ENCODE measurements around the gene EPAS1. TPM values are rescaled to one million over a fixed set of nuclear protein-coding genes. Genes with fewer than 3 reads are reported as not detected.

The EPAS1 gene
- total RNA-seq, 1 donor from 2014 or later = 19.4 TPM

GRCh38 chr2:46381871-46382270, 84.7 kb downstream of the EPAS1 start:
- Mint-ChIP-seq H3K9me3 (no peaks in the 10 kb centered on the region), H3K27me3 (no peaks in the 10 kb centered on the region), H3K4me3 (no peak overlapping the region), H3K36me3 (ENCODE audit: low read depth) (peaks cover 1% of the 10 kb centered on the region), H3K27ac (no peak overlapping the region), H3K4me1 (peaks cover 1% of the 10 kb centered on the region)
- no peak for DNase-seq
- intact Hi-C loops (cut with micrococcal nuclease) = no loop called here

DNA sequence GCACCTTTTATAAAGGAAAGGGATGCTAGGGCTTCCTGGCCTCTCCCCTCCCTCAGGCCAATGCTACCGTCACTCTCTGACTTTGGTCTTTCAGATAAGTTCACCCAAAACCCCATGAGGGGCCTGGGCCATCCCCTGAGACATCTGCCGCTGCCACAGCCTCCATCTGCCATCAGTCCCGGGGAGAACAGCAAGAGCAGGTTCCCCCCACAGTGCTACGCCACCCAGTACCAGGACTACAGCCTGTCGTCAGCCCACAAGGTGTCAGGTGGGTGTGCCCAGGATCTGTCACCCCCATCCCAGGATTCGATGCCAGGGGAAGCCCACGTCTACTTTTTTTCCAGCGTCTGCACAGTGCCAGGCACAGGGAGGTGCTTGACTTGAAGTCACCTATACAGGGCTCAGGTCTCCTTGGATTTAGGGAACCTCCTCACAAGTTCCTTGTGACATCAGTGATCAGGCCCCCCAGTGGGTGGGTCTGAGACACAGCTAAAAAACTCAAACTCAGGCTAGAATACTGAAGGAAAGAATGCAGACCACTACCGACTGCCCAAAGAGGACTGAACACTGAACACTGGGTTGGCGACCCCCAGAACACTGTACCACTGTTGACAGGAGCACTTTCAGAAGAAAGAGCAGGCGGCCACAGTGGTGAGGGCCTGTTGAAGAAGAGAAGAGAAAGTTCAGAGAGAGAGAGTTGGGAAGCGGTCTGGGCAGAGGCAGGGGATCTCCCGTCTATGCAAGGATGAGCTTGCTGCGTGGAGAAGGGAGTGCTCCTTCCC, 85.3 kb downstream of the EPAS1 start:
- H3K27me3 Mint-ChIP-seq = no peaks in the 10 kb centered on the region
- H3K27ac Mint-ChIP-seq = peak overlapping the region; percentile 69
- peaks cover 1% of the 10 kb centered on the region for H3K36me3 Mint-ChIP-seq (ENCODE audit: low read depth)
- DNase-seq = no peak
- intact Hi-C loops (cut with micrococcal nuclease) = no loop called here
- no peak overlapping the region for H3K4me3 Mint-ChIP-seq
- peaks cover 7% of the 10 kb centered on the region for H3K4me1 Mint-ChIP-seq
- no peaks in the 10 kb centered on the region for H3K9me3 Mint-ChIP-seq

DNA sequence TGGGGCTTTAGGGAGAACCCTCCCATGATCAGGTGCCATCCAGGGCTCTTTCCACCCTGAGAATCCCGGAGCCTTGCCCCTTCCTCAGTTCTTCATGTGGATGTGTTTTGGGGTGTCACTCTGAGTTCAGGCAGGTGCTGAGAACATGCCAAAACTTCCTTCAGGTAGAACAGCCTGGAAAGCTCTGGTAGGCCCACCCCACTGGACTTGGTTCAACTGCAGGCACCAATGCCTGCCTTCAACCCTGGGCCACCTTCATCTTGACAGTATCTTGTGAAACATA, 85.8 kb downstream of the EPAS1 start:
- no peak overlapping the region for H3K4me3 Mint-ChIP-seq
- intact Hi-C loops (cut with micrococcal nuclease) = no loop called here
- H3K27me3 Mint-ChIP-seq = no peaks in the 10 kb centered on the region
- peaks cover 9% of the 10 kb centered on the region for H3K4me1 Mint-ChIP-seq
- H3K36me3 Mint-ChIP-seq (ENCODE audit: low read depth) = peaks cover 1% of the 10 kb centered on the region
- H3K27ac Mint-ChIP-seq = no peak overlapping the region
- H3K9me3 Mint-ChIP-seq = no peaks in the 10 kb centered on the region
- DNase-seq = no peak

DNA sequence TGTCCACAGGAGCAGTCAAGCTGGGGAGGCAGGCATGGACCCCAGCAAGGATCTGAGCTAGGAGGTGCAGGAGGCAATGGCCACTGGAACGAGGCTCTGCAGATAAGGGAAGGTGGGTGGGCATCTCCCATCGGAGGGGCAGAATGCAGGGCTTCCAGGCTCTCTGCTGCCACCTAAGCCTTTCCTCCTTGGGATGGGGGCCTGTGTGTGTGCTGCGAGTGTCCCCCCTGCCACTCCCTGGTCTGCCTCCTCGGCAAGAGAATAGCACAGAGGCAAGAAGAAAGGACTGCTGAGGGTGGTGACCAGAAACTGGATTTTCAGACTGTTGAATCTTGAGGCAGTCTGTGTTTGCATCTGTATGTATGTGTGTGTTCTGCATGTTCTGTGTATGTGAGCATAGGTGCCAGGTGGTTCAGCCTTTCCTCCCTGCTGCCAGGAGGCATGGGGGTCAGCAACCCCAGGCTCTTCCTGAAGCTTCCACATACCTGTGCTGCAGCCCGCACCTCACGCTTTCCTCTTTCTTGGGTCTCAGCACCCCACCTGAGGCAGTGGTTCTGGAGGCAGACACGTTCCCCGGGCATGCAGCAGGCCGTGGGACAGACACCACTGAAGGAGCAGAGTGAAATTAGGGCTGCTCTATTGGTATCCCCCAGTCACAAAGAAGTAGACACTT, 86.7 kb downstream of the EPAS1 start:
- Mint-ChIP-seq H3K9me3 (no peaks in the 10 kb centered on the region), H3K27me3 (no peaks in the 10 kb centered on the region), H3K36me3 (ENCODE audit: low read depth) (peaks cover 1% of the 10 kb centered on the region), H3K4me3 (no peak overlapping the region), H3K4me1 (peaks cover 9% of the 10 kb centered on the region), H3K27ac (no peak overlapping the region)
- intact Hi-C loops (cut with micrococcal nuclease) = no loop called here
- DNase-seq = no peak

DNA sequence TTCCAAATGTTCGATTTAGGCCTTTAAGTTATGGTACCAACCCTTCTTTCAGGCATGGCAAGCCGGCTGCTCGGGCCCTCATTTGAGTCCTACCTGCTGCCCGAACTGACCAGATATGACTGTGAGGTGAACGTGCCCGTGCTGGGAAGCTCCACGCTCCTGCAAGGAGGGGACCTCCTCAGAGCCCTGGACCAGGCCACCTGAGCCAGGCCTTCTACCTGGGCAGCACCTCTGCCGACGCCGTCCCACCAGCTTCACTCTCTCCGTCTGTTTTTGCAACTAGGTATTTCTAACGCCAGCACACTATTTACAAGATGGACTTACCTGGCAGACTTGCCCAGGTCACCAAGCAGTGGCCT, 87.2 kb downstream of the EPAS1 start:
- intact Hi-C loops (cut with micrococcal nuclease) = no loop called here
- DNase-seq = no peak
- peaks cover 1% of the 10 kb centered on the region for H3K36me3 Mint-ChIP-seq (ENCODE audit: low read depth)
- H3K4me1 Mint-ChIP-seq = peaks cover 9% of the 10 kb centered on the region
- no peak overlapping the region for H3K4me3 Mint-ChIP-seq
- no peaks in the 10 kb centered on the region for H3K9me3 Mint-ChIP-seq
- no peak overlapping the region for H3K27ac Mint-ChIP-seq
- peaks cover 1% of the 10 kb centered on the region for H3K27me3 Mint-ChIP-seq

- Mint-ChIP-seq H3K36me3 (ENCODE audit: low read depth) (peaks cover 1% of the 10 kb centered on the region), H3K4me3 (no peak overlapping the region), H3K9me3 (no peaks in the 10 kb centered on the region), H3K4me1 (peaks cover 9% of the 10 kb centered on the region), H3K27ac (no peak overlapping the region), H3K27me3 (peaks cover 6% of the 10 kb centered on the region)
- intact Hi-C loops (cut with micrococcal nuclease) = no loop called here
- no peak for DNase-seq
Observed at GRCh38 chr2:46385786-46386577, 88.8 kb downstream of the EPAS1 start.

GRCh38 chr2:46386763-46387162, 89.6 kb downstream of the EPAS1 start:
- peaks cover 1% of the 10 kb centered on the region for H3K36me3 Mint-ChIP-seq (ENCODE audit: low read depth)
- intact Hi-C loops (cut with micrococcal nuclease) = no loop called here
- no peaks in the 10 kb centered on the region for H3K9me3 Mint-ChIP-seq
- peaks cover 9% of the 10 kb centered on the region for H3K4me1 Mint-ChIP-seq
- DNase-seq = no peak
- peaks cover 6% of the 10 kb centered on the region for H3K27me3 Mint-ChIP-seq
- no peak overlapping the region for H3K27ac Mint-ChIP-seq
- no peak overlapping the region for H3K4me3 Mint-ChIP-seq

DNA sequence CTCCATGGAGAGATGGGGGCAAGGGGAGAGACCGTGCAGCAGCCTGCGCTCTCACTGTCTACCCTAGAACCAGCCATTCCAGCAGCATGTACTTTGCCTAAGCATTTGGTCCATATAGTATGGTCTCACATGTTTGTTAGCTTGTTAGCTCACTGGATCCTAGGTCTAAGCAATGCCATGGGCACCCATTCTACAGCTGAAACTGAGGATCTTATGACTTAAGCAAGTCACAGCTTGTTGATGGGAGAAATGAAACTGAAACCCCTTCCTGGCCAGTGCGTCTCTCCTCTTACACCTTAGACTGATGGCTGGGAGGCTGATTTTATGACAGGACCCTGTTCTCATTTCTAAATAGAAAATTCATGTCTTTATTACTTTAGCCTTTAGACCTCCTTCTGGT, 90.1 kb downstream of the EPAS1 start:
- no peak overlapping the region for H3K27ac Mint-ChIP-seq
- intact Hi-C loops (cut with micrococcal nuclease) = no loop called here
- H3K27me3 Mint-ChIP-seq = peaks cover 6% of the 10 kb centered on the region
- peaks cover 1% of the 10 kb centered on the region for H3K36me3 Mint-ChIP-seq (ENCODE audit: low read depth)
- no peak for DNase-seq
- H3K4me3 Mint-ChIP-seq = no peak overlapping the region
- H3K4me1 Mint-ChIP-seq = peaks cover 9% of the 10 kb centered on the region
- H3K9me3 Mint-ChIP-seq = no peaks in the 10 kb centered on the region

GRCh38 chr2:46387886-46388515, 90.8 kb downstream of the EPAS1 start:
- peaks cover 1% of the 10 kb centered on the region for H3K36me3 Mint-ChIP-seq (ENCODE audit: low read depth)
- H3K4me1 Mint-ChIP-seq = peaks cover 9% of the 10 kb centered on the region
- H3K4me3 Mint-ChIP-seq = no peak overlapping the region
- no peak for DNase-seq
- no peaks in the 10 kb centered on the region for H3K9me3 Mint-ChIP-seq
- intact Hi-C loops (cut with micrococcal nuclease) = no loop called here
- no peak overlapping the region for H3K27ac Mint-ChIP-seq
- peaks cover 8% of the 10 kb centered on the region for H3K27me3 Mint-ChIP-seq

DNA sequence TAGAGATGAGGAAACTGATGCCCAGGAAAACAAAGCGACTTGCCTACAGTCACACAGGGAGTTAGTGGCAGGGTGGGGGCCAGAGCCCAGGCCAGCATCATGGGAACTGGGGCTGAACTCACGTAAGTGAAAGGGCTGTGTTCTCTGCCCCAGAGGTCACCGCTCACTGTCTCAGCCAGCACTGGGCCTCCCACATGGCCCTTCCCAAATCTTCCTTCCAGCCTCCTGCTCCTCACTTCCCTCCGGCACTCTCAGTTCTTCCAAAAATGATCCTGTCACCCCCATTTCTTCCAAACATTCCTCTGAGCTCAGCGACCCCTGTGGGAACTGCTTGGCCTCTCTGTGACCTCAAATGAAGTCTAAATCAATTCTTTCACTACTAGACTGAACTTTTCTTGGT, 91.7 kb downstream of the EPAS1 start:
- no peak for DNase-seq
- no peak overlapping the region for H3K27ac Mint-ChIP-seq
- H3K9me3 Mint-ChIP-seq = no peaks in the 10 kb centered on the region
- intact Hi-C loops (cut with micrococcal nuclease) = no loop called here
- peaks cover 8% of the 10 kb centered on the region for H3K27me3 Mint-ChIP-seq
- H3K4me3 Mint-ChIP-seq = no peak overlapping the region
- peaks cover 1% of the 10 kb centered on the region for H3K36me3 Mint-ChIP-seq (ENCODE audit: low read depth)
- peaks cover 9% of the 10 kb centered on the region for H3K4me1 Mint-ChIP-seq

- H3K9me3 Mint-ChIP-seq = no peaks in the 10 kb centered on the region
- H3K4me3 Mint-ChIP-seq = no peak overlapping the region
- no peak for DNase-seq
- H3K27me3 Mint-ChIP-seq = peaks cover 8% of the 10 kb centered on the region
- peaks cover 1% of the 10 kb centered on the region for H3K36me3 Mint-ChIP-seq (ENCODE audit: low read depth)
- no peak overlapping the region for H3K27ac Mint-ChIP-seq
- intact Hi-C loops (cut with micrococcal nuclease) = no loop called here
- H3K4me1 Mint-ChIP-seq = peaks cover 9% of the 10 kb centered on the region
Observed at GRCh38 chr2:46389417-46389916, 92.3 kb downstream of the EPAS1 start.

GRCh38 chr2:46390036-46390435, 92.8 kb downstream of the EPAS1 start:
- H3K36me3 Mint-ChIP-seq (ENCODE audit: low read depth) = no peaks in the 10 kb centered on the region
- DNase-seq = no peak
- peaks cover 9% of the 10 kb centered on the region for H3K27me3 Mint-ChIP-seq
- no peak overlapping the region for H3K4me3 Mint-ChIP-seq
- H3K27ac Mint-ChIP-seq = no peak overlapping the region
- peaks cover 12% of the 10 kb centered on the region for H3K4me1 Mint-ChIP-seq
- intact Hi-C loops (cut with micrococcal nuclease) = no loop called here
- no peaks in the 10 kb centered on the region for H3K9me3 Mint-ChIP-seq

DNA sequence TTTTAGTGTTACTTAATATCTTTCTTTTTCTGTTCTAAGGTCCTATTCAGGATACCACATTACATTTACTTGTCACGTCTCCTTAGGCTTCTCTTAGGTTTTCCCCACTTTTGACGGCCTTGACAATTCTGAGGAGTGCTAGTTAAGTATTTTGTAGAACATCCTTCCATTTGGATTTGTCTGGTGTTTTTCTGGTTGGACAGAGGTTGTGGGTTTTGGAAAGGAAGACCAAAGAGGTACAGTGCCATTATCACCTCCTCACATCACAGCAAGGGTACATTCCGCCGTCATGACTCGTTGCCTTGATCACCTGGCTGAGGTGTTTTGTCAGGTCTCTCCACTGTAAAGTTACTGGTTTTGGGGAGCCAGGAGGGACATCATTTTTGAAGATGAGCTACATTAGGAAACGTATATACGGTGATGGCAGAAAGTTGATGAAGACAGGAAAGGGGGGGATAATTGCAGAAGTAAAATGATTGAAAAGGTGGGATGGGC, 93.7 kb downstream of the EPAS1 start:
- no peak for DNase-seq
- Mint-ChIP-seq H3K4me3 (no peak overlapping the region), H3K27ac (no peak overlapping the region), H3K27me3 (peaks cover 13% of the 10 kb centered on the region), H3K4me1 (peaks cover 17% of the 10 kb centered on the region), H3K36me3 (ENCODE audit: low read depth) (no peaks in the 10 kb centered on the region), H3K9me3 (no peaks in the 10 kb centered on the region)
- intact Hi-C loops (cut with micrococcal nuclease) = no loop called here

Data from activated CD4-positive, alpha-beta T cell treated with anti-CD3 and anti-CD28 coated beads, Interleukin-2, amount 10 ng/mL, durations not matched to agents 24 days and 14 days (primary cell).